Keratinocyte (primary cell): Measurements from ENCODE around the gene ORM1. TPM values are rescaled to one million over a fixed set of nuclear protein-coding genes. Genes with fewer than 3 reads are reported as not detected.

ENCODE experiments used
- DNase-seq: peaks from one replicate; pipeline ENCODE4 v3.0.0-alpha.2; 2011; ENCODE audit warnings: low read depth, missing footprints, low spot score
- FAIRE-seq: peaks from 2 replicates; lab custom pipeline; 2011; peaks lifted over from hg19 to GRCh38; lab: Jason Lieb, UNC
- H2AFZ ChIP-seq: 2 replicates; pipeline ENCODE4 v1.6.0; 2012; ENCODE audit warnings: low read length, control low read depth, inconsistent platforms; ENCODE audit not compliant: control insufficient read depth
- H3K27ac ChIP-seq: 2 replicates; pipeline ENCODE4 v1.5.1; 2011; ENCODE audit warnings: low read length; ENCODE audit not compliant: control insufficient read depth, insufficient read depth
- H3K27me3 ChIP-seq: 3 replicates; pipeline ENCODE4 v1.6.0; 2011; ENCODE audit warnings: low read length; ENCODE audit not compliant: control insufficient read depth, insufficient read depth; ENCODE audit errors: extremely low read depth
- H3K36me3 ChIP-seq, 2 experiments: 2 replicates in 1 of 2; 3 replicates in 1 of 2; pipeline ENCODE4 v1.5.1; 2011; ENCODE audit warnings: low read length in 2 of 2, mild to moderate bottlenecking in 1 of 2; ENCODE audit not compliant: control insufficient read depth in 2 of 2, insufficient read depth in 2 of 2; ENCODE audit errors: extremely low read depth in 1 of 2
- H3K4me1 ChIP-seq: 3 replicates; pipeline ENCODE4 v1.5.1; 2011; ENCODE audit warnings: low read length; ENCODE audit not compliant: control insufficient read depth, insufficient read depth; ENCODE audit errors: extremely low read depth
- H3K4me2 ChIP-seq: 3 replicates; pipeline ENCODE4 v1.6.0; 2011; ENCODE audit warnings: low read depth, low read length; ENCODE audit not compliant: control insufficient read depth, insufficient read depth; ENCODE audit errors: extremely low read depth
- H3K4me3 ChIP-seq, 3 experiments: fragments of 200-600 bp in 1 of 3; sonication (generic) in 1 of 3; 2 replicates in 2 of 3; 3 replicates in 1 of 3; pipeline ENCODE4 v1.5.1; 2011 to 2016; ENCODE audit warnings: low read length in 3 of 3, mild to moderate bottlenecking in 3 of 3, control low read depth in 2 of 3, inconsistent platforms in 1 of 3, low read depth in 1 of 3, mixed read lengths in 1 of 3, mixed run types in 1 of 3, moderate library complexity in 1 of 3; ENCODE audit not compliant: control insufficient read depth in 2 of 3, insufficient read depth in 2 of 3; ENCODE audit errors: extremely low read depth in 1 of 3
- H3K79me2 ChIP-seq: 2 replicates; pipeline ENCODE4 v1.6.0; 2012; ENCODE audit warnings: low read length; ENCODE audit not compliant: control insufficient read depth, insufficient read depth
- H3K9ac ChIP-seq: 3 replicates; pipeline ENCODE4 v1.6.0; 2011; ENCODE audit warnings: low read length; ENCODE audit not compliant: control insufficient read depth, insufficient read depth; ENCODE audit errors: extremely low read depth
- H3K9me1 ChIP-seq: 3 replicates; pipeline ENCODE4 v1.6.0; 2011; ENCODE audit warnings: low read length; ENCODE audit not compliant: control insufficient read depth, insufficient read depth; ENCODE audit errors: extremely low read depth
- H3K9me3 ChIP-seq: 2 replicates; pipeline ENCODE4 v1.5.1; 2012; ENCODE audit warnings: low read depth, low read length; ENCODE audit not compliant: control insufficient read depth
- H4K20me1 ChIP-seq: 3 replicates; pipeline ENCODE4 v1.6.0; 2011; ENCODE audit warnings: low read length; ENCODE audit not compliant: control insufficient read depth, insufficient read depth; ENCODE audit errors: extremely low read depth
- EZH2 ChIP-seq: IDR thresholded peaks from one replicate; pipeline ENCODE4 v1.6.1; 2012; ENCODE audit warnings: inconsistent platforms, mild to moderate bottlenecking, low read length, moderate library complexity
- dilution Hi-C: fragments of 300-500 bp; cut with MboI; formaldehyde crosslinking; loops from one replicate; pipeline ENCODE4 v1.7.0; 2020; ENCODE audit warnings: low sequenced_read_pairs; ENCODE audit not compliant: extremely low pct_ligation_motif_present
- polyA plus RNA-seq, 5 experiments: library from polyadenylated mRNA; depleted of rRNA in 3 of 5; stranded (reverse) in 3 of 5; stranded (forward) in 1 of 5; unstranded in 1 of 5; fragments of >200 nt; gene quantifications; 1 replicate in 1 of 5; 2 replicates in 3 of 5; 3 replicates in 1 of 5; pipeline versions ENCODE4 v1.2.1 to v1.2.3, GENCODE V29; 2011 to 2012; ENCODE audit warnings: missing spikeins in 2 of 5, low read depth in 1 of 5, low replicate concordance in 1 of 5
- TF ChIP-seq, protein P1 (sequence below), 3 experiments: IDR thresholded peaks in 1 of 3; conservative IDR thresholded peaks in 1 of 3; optimal IDR thresholded peaks in 1 of 3; 2 replicates in 2 of 3; 3 replicates in 1 of 3; pipeline versions ENCODE3 to v1.5.1; 2011; ENCODE audit warnings: low read length in 3 of 3, mild to moderate bottlenecking in 3 of 3, moderate library complexity in 2 of 3, control low read depth in 1 of 3, inconsistent platforms in 1 of 3; ENCODE audit not compliant: insufficient read depth in 2 of 3; ENCODE audit errors: extremely low read depth in 1 of 3

The ORM1 gene
- polyA plus RNA-seq, 1 donor (not counting 4 experiments of a cell fraction or from before 2014, with no cell fraction given) = not detected

DNA sequence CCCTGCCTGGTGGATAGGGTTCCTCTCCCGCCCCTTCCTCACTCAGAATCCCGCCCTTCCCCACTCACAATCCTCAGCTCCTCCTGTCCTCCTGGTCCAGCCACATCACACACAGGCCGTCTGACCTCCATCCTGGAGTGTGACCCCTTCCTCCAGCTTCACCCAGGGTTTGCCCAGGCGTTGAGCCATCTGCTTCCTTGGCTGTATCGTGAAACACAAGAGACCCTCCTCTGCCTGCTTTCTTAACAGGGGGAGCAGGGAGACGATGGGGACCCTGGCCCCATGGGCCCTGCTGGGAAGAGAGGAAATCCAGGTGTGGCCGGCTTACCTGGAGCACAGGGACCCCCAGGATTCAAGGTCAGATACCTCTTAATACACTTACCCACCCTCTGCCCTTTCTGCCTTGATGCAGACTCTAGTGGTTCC is 32.3 kb upstream of the ORM1 start:
- Histone ChIP-seq H3K9ac (no peak overlapping the region), H2AFZ (no peak overlapping the region), H3K36me3 (peaks cover 13 to 34% of the 10 kb centered on the region in 2 experiments), H3K27ac (peak overlapping the region; percentile 31), H3K79me2 (no peaks in the 10 kb centered on the region), H3K9me1 (no peaks in the 10 kb centered on the region), H3K4me1 (peaks cover 23% of the 10 kb centered on the region), H4K20me1 (no peaks in the 10 kb centered on the region), H3K27me3 (no peaks in the 10 kb centered on the region), H3K4me3 (no peak overlapping the region), H3K9me3 (no peaks in the 10 kb centered on the region), H3K4me2 (no peak overlapping the region)
- FAIRE-seq (no peak), DNase-seq (no peak)
- TF ChIP-seq, protein P1, sequence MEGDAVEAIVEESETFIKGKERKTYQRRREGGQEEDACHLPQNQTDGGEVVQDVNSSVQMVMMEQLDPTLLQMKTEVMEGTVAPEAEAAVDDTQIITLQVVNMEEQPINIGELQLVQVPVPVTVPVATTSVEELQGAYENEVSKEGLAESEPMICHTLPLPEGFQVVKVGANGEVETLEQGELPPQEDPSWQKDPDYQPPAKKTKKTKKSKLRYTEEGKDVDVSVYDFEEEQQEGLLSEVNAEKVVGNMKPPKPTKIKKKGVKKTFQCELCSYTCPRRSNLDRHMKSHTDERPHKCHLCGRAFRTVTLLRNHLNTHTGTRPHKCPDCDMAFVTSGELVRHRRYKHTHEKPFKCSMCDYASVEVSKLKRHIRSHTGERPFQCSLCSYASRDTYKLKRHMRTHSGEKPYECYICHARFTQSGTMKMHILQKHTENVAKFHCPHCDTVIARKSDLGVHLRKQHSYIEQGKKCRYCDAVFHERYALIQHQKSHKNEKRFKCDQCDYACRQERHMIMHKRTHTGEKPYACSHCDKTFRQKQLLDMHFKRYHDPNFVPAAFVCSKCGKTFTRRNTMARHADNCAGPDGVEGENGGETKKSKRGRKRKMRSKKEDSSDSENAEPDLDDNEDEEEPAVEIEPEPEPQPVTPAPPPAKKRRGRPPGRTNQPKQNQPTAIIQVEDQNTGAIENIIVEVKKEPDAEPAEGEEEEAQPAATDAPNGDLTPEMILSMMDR (optimal IDR thresholded peaks at IDR 0.05 in 1 of 3, IDR thresholded peaks at IDR 0.05 in 1 of 3, conservative IDR thresholded peaks at IDR 0.05 in 1 of 3; ENCODE audit: extremely low read depth in 1 of 3, insufficient read depth in 2 of 3, low read length in 3 of 3) = no peak
- dilution Hi-C loops = no loop called here

DNA sequence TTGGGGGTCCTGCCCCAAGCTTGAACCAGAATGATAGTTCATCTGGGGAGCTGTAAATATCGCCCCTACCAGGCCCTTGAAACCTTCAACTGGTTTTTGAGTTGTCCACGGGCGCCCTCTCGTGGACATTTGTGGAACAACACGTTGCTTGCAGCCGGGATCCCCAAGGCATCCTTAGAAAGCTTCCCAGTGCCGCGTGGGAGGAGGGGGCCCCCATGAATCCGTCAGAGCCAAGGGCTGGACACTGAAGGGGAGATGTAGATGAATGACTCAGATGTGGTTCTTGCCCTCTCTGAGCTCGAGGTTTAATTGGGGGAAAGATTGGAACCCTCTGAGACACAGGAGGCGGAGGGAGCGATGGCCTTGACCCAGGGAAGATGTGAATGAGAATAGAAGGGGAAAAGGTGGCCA is 31.8 kb upstream of the ORM1 start:
- no peak for DNase-seq
- Histone ChIP-seq H3K4me1 (peaks cover 23% of the 10 kb centered on the region), H3K79me2 (no peaks in the 10 kb centered on the region), H3K9me3 (no peaks in the 10 kb centered on the region), H3K9ac (no peak overlapping the region), H2AFZ (no peak overlapping the region), H3K36me3 (peaks cover 13 to 32% of the 10 kb centered on the region in 2 experiments), H4K20me1 (no peaks in the 10 kb centered on the region), H3K27ac (peak overlapping the region; percentile 31), H3K4me3 (no peak overlapping the region), H3K27me3 (no peaks in the 10 kb centered on the region), H3K9me1 (no peaks in the 10 kb centered on the region), H3K4me2 (no peak overlapping the region)
- dilution Hi-C loops = no loop called here
- peak; percentile 82 for FAIRE-seq
- no peak for TF ChIP-seq EZH2
- TF ChIP-seq, protein P1 (optimal IDR thresholded peaks at IDR 0.05 in 1 of 3, IDR thresholded peaks at IDR 0.05 in 1 of 3, conservative IDR thresholded peaks at IDR 0.05 in 1 of 3; ENCODE audit: extremely low read depth in 1 of 3, insufficient read depth in 2 of 3, low read length in 3 of 3) = peak in 2 of 3 experiments; percentile 75 to 87
